Spleen (tissue), 7 donors: ENCODE data around the gene ZNF296.

Experiments
- CTCF ChIP-seq, 11 experiments: fragments of 200-600 bp in 7 of 11; fragments of 450-650 bp in 4 of 11; sonication (generic) in 4 of 11; IDR thresholded peaks in 8 of 11; conservative IDR thresholded peaks in 3 of 11; 1 replicate in 7 of 11; 2 replicates in 4 of 11; pipeline versions ENCODE4 v1.4.0 to v1.8.0; 2016 to 2021; ENCODE audit warnings: antibody characterized with exemption in 11 of 11, inconsistent platforms in 4 of 11, mild to moderate bottlenecking in 1 of 11
- POLR2A ChIP-seq, 3 donors: fragments of 450-650 bp; IDR thresholded peaks; one replicate each; pipeline ENCODE4 v1.5.1; 2017; ENCODE audit warnings: antibody characterized with exemption in 3 of 3, mild to moderate bottlenecking in 1 of 3
- POLR2AphosphoS5 ChIP-seq, 3 donors: sonication (generic); formaldehyde crosslinking; IDR thresholded peaks; one replicate each; pipeline ENCODE4 v1.5.1; 2017; ENCODE audit warnings: antibody characterized with exemption in 3 of 3
- donor health status: DM: no; HTN: no; CAD: no; lungs with moderate emphysema.
- donor health status: DM: no; HTN: no; CAD: no.
- donor health status: DM: no; HTN: no; CAD: no.

- no peak for TF ChIP-seq CTCF (IDR thresholded peaks at IDR 0.05 in 8 of 11, conservative IDR thresholded peaks at IDR 0.05 in 3 of 11)
- no peak for TF ChIP-seq POLR2A (IDR thresholded peaks at IDR 0.05)
- TF ChIP-seq POLR2AphosphoS5 (IDR thresholded peaks at IDR 0.05): no peak
Measured at GRCh38 chr19:45074744-45075300, 1.5 kb downstream of the ZNF296 start.
